ENCODE measurements around the gene UNC5CL.

DNA sequence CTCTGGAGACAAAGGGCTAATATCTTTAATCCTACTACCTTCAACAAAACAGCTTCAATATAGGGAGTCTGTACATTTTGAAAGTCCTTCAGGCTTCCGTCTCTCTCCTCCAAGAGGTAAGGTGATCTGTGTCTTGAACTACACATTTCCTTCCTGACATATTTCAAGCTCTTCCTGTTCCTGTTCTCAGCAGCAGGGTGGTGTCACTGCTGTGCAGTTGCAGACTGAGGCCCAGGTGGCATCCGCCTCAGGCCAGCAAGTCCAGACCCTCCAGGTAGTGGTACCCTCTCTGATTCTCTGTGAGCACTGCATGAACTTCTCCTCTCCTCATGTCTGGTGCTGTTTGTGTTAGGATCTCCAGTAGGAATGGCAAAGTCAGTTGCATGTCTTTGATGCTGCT lies 41.6 kb upstream of the UNC5CL start:
- TF ChIP-seq TAF1 (IDR thresholded peaks at IDR 0.05; ENCODE audit: low read depth, low read length) (no peak), POLR2A (IDR thresholded peaks at IDR 0.05; ENCODE audit: low read depth, low read length) (no peak), POLR2AphosphoS5 (IDR thresholded peaks at IDR 0.05; ENCODE audit: low read depth, low read length) (no peak), SPI1 (IDR thresholded peaks at IDR 0.05; ENCODE audit: low read depth, low read length) (no peak), PAX5 (IDR thresholded peaks at IDR 0.05; ENCODE audit: insufficient read depth, low read length, severe bottlenecking) (no peak), POU2F2 (IDR thresholded peaks at IDR 0.05; ENCODE audit: low read depth, low read length) (no peak)
